ENCODE measurements around the gene IL20.
A peak's percentile ranks its signal among the peaks of the same experiment; 100 is the strongest.

The IL20 gene, protein sequence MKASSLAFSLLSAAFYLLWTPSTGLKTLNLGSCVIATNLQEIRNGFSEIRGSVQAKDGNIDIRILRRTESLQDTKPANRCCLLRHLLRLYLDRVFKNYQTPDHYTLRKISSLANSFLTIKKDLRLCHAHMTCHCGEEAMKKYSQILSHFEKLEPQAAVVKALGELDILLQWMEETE

GRCh38 chr1:206864939-206865671, at the start of gene IL20:
TSS of gene IL20 (plus strand) at chr1:206865623. CDS start at chr1:206865853, 230 bp downstream.
- DNase-seq (ENCODE audit: low read depth in 2 of 2), result peak; percentile 66 to 75

GRCh38 chr1:206816390-206817287, 48.8 kb upstream of the IL20 start:
- no peak for DNase-seq (ENCODE audit: low read depth in 2 of 2)

DNA sequence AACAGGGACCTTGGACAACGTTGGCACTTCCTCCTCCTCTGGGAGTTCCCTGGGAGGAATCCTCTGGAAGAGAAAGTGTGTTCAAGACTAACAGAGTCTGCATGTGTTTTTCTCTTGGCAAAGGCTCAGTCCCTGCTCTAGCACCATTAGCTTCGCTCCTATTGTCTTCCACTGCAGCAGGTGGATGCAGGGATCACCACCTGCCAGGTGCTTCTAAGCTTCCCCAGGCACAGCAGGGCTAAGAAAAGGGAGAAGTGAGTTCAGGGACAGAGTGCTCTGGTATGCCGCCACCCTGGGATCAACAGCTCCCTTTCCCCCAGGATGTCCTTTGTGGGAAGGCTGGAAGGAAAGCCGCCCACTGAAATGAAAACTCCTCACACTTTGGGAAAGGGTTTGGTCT, 43.9 kb upstream of the IL20 start:
- no peak for DNase-seq (ENCODE audit: low read depth in 2 of 2)

- no peak for DNase-seq (ENCODE audit: low read depth in 2 of 2)
Measured at GRCh38 chr1:206823727-206824126, 41.7 kb upstream of the IL20 start.

DNA sequence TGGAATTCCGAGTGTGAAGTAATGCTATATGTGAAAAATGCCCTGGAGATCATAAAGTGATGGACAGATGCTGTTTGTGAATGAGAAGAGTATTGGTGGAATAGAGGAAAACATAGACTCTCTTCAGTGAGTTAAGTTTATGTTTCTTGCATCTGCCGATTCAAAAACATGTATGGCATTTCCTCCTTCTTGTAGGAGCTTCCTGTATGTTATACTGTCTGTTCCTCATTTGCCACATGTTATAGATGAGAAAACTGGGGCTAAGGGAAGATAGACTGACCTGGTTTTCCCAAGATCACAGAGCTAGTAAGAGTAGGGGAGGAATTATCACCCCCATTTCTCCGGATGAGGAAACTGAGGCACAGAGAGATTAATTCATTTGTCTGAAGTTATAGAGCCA, 41.1 kb upstream of the IL20 start:
- DNase-seq (ENCODE audit: low read depth in 2 of 2), result no peak

DNA sequence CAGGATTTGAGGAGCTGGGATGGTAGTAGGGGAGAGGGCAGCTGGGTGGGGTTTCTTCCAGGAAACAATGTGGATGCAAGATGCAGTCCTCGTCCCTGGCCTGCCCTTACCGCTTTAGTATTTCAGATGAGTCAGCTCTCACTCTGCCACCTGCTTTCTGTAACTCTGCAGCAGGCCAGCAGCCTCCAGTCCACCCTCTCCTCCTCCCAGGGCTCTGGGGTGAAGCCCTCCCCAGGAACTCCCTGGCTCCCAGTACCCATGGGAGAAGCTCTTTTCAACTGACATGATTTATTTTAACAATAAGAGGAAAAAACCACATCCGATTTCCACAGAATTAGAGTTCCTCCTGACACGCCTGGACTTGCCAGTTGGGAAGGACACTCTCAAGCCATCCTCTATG, 39.0 kb upstream of the IL20 start:
- no peak for DNase-seq (ENCODE audit: low read depth in 2 of 2)

GRCh38 chr1:206828061-206828460, 37.4 kb upstream of the IL20 start:
- DNase-seq (ENCODE audit: low read depth in 2 of 2), result no peak

- no peak for DNase-seq (ENCODE audit: low read depth in 2 of 2)
Measured at GRCh38 chr1:206828765-206829164, 36.7 kb upstream of the IL20 start.

GRCh38 chr1:206829282-206829681, 36.1 kb upstream of the IL20 start:
- no peak for DNase-seq (ENCODE audit: low read depth in 2 of 2)

DNA sequence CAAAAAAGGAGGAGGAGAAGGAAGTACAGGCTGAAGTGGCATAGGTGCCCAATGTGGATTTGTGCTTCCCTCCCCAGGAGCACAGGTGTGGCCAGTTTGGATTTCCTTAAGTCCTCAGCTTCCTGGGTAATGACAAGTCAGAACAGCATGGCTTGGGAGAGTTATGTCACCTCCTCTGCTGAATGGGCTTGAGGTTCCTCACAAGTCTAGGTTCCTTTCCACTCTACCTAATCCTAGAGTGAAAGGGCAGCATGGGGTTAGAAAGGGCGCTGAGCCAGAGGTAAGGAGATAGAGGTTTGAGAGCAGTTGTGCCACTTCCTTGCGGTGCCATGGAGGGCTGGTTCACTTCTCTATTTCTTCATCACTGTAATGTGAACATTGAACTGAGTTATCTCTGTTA, 35.5 kb upstream of the IL20 start:
- no peak for DNase-seq (ENCODE audit: low read depth in 2 of 2)

DNA sequence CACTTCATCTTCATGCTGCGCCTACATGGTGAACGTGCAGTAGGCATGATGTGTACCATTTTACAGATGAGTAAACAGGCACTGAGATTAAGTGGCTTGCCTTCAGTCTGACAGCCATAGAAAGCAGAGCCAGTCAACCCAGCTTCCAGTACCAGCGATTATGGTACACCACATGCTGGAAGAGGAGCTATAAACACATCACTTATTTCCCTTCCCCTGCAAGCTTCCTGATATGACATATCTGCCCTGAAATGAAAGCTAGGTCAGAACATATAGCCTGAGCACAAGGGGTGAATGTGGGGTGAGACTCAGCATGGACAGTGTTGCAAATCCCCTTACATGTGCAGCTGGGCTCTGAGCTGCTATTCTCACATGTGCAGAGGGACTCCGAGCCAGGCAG, 33.8 kb upstream of the IL20 start:
- DNase-seq (ENCODE audit: low read depth in 2 of 2), result no peak

DNA sequence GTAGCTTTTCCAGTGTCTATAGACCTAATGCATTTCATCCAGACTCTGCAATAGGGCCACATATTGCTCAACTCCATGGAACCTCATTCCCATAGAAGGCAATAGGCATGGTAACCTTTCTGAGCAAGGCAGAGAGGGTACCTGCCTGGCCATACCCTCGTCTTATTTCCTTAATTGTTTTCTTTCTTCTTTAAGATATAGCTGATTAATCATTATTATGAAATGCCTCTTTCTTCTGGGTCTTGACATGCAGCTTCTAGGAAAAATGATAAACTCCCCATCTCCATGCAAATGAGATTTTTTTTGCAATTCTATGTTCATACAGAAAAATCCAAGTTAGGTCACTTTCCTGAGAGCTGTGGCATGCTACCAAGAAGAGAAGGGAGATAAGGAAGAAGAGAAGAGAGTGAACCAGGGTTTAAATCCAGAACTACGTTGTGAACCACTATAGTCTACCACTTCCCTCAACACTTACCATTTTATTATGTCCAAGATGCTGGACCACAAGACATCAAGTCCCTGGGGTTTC, 33.0 kb upstream of the IL20 start:
- DNase-seq (ENCODE audit: low read depth in 2 of 2), result no peak

DNA sequence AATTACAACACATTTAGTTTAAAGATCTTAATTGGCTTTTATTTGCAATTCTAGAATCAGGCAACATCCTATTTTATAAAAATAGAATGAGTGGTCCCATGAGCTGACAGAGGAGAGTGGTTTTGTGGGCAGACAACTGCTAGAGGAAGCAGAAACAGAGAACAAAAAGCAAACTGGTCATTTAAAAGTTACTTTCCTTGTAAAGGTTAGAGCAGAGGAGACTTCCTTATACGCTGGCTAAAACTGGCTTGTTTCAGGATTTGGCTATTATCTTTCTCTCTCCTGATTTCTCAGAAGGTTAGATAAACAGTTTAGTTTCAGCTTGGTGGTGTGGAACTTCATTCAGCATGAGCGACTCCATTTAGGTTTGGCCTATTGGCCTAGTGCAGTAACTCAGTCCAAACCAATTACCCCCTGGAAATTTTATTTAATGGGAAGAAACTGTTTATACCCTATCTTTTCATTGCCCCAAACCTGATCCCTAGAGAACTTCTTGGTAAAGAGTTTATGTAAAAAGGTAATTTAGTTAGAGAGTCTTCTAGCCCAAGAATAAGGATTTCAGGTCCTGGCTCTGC, 32.2 kb upstream of the IL20 start:
- DNase-seq (ENCODE audit: low read depth in 2 of 2), result no peak

- DNase-seq (ENCODE audit: low read depth in 2 of 2), result no peak
Measured at GRCh38 chr1:206833801-206834200, 31.6 kb upstream of the IL20 start.

- no peak for DNase-seq (ENCODE audit: low read depth in 2 of 2)
Measured at GRCh38 chr1:206834217-206834616, 31.2 kb upstream of the IL20 start.

- no peak for DNase-seq (ENCODE audit: low read depth in 2 of 2)
Measured at GRCh38 chr1:206834711-206835110, 30.7 kb upstream of the IL20 start.

GRCh38 chr1:206835186-206835585, 30.2 kb upstream of the IL20 start:
- no peak for DNase-seq (ENCODE audit: low read depth in 2 of 2)

- DNase-seq (ENCODE audit: low read depth in 2 of 2), result no peak
Measured at GRCh38 chr1:206836111-206836510, 29.3 kb upstream of the IL20 start.

DNA sequence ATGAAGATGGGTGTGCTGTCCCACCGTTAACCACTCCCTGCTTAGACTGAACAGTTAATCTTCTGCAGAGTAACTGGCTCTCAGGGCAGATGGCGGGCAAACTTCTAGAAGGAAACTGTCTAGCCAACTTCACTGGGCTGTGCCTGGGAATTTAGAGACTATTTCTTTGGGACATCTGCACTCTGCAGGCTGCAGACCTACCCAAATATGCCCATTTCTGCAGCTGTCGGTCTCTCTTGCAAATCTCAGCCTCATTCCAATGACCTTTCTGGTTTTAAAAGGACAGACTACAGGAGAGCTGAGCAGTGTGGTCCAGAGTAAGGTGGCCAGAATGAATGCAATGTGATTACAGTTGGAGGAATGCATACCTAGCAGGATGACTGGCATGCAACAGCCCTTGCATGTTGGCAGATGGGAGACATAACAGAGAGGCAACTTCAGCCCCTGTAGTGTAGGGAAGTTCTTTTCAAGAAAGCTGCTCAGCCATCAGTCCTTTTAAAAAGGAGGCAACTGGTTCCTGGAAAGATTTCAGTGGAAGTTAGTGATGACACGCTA, 26.3 kb upstream of the IL20 start:
- DNase-seq (ENCODE audit: low read depth in 2 of 2), result no peak

DNA sequence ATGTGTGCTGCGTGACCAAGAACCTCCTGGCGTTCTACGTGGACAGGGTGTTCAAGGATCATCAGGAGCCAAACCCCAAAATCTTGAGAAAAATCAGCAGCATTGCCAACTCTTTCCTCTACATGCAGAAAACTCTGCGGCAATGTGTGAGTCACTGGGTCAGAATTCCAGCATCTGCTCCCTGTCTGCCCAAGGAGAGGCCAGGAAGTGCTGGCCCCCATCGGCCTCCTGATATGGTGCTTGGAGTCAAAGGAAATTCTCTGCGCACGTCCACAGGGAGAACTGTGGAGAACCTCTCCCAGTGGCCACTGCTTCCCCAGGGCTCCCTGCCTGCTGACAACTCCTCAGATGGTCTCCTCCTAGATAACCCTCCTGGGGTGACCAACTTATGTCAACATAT, 25.6 kb upstream of the IL20 start:
- no peak for DNase-seq (ENCODE audit: low read depth in 2 of 2)

DNA sequence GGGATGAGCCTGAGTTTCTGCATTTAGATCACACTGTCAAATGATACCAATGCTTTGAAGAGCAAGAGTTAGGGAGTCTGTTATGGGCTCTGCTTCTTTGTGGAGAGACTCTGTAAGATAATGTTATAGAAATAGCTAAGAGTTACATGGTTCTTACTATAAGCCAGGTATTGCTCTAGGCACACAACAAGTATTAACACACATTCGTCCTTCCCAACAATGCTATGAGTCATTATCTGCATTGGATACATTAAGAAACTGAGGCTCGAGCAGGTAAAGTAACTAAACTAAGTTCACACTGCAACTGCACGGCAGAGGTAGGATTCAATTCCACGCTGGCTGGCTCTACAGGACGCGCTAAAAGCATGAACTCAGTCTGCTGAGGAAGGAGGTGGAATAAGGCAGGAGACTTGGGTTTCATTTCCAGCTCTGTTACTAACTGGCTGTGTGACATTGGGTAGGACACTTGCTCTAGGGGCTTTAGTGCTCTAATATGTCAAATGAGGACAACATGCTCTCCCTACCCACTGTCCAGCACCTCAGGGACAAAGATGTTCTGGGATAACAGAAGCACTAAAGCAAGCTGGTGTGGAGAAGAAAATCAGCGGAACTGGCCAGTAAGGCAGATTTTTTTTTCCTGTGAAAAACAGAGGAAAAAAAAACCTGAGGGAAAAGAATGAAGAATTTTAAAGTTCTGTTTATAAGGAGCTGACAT, 23.7 kb upstream of the IL20 start:
- no peak for DNase-seq (ENCODE audit: low read depth in 2 of 2)
